SU-DHL-6 (cell line): ENCODE results near the gene MT1H.

Source experiments
- H2AFZ ChIP-seq: fragments of 200-600 bp; sonication (generic); 2 replicates; pipeline ENCODE4 v1.6.1; 2014; ENCODE audit warnings: low read depth, mild to moderate bottlenecking, moderate library complexity, mixed read lengths, antibody characterized with exemption, low read length; ENCODE audit not compliant: severe bottlenecking
- H3F3A ChIP-seq: fragments of 200-600 bp; shearing (Covaris generic); 2 replicates; pipeline ENCODE4 v1.6.0; 2016; ENCODE audit warnings: antibody characterized with exemption, mild to moderate bottlenecking; ENCODE audit not compliant: insufficient read depth
- H3K27ac ChIP-seq: fragments of 200-600 bp; sonication (generic); 2 replicates; pipeline ENCODE4 v1.5.1; 2016; ENCODE audit warnings: low read depth, mild to moderate bottlenecking, low read length, moderate library complexity, mixed read lengths
- H3K27me3 ChIP-seq: fragments of 200-600 bp; sonication (generic), shearing (Covaris generic); 2 replicates; pipeline ENCODE4 v1.6.0; 2014; ENCODE audit warnings: mild to moderate bottlenecking, low read length
- H3K36me3 ChIP-seq: fragments of 200-600 bp; sonication (generic); 2 replicates; pipeline ENCODE4 v1.6.1; 2014; ENCODE audit warnings: mild to moderate bottlenecking, low read length, mixed read lengths
- H3K4me2 ChIP-seq: fragments of 300-600, 200-600 bp; shearing (Covaris generic), sonication (generic); 2 replicates; pipeline ENCODE4 v1.6.0; 2014; ENCODE audit warnings: low read length, low read depth, mild to moderate bottlenecking; ENCODE audit not compliant: poor library complexity, severe bottlenecking
- H3K4me3 ChIP-seq: fragments of 200-600 bp; sonication (generic); 2 replicates; pipeline ENCODE4 v1.5.1; 2014; ENCODE audit warnings: antibody characterized with exemption, low read length, mild to moderate bottlenecking, mixed read lengths; ENCODE audit not compliant: insufficient read depth, poor library complexity, severe bottlenecking
- H3K79me2 ChIP-seq: fragments of 200-600 bp; sonication (generic); 2 replicates; pipeline ENCODE4 v1.6.1; 2014; ENCODE audit warnings: mild to moderate bottlenecking, low read length, moderate library complexity; ENCODE audit not compliant: insufficient read depth
- H3K9ac ChIP-seq: fragments of 200-600 bp; sonication (generic); 2 replicates; pipeline ENCODE4 v1.7.0; 2014; ENCODE audit warnings: mild to moderate bottlenecking, low read length
- H3K9me2 ChIP-seq: fragments of 200-600 bp; sonication (generic); replicated peaks from 2 replicates; pipeline ENCODE4 v1.6.1; 2014; ENCODE audit warnings: low read length; ENCODE audit not compliant: insufficient read depth
- H3K9me3 ChIP-seq: fragments of 200-600 bp; sonication (generic); 2 replicates; pipeline ENCODE4 v1.6.1; 2014; ENCODE audit warnings: low read length, mixed read lengths; ENCODE audit not compliant: insufficient read depth
- H4K20me1 ChIP-seq: fragments of 200-600 bp; sonication (generic); 2 replicates; pipeline ENCODE4 v1.6.1; 2014; ENCODE audit warnings: low read depth, mild to moderate bottlenecking, antibody characterized with exemption, low read length, moderate library complexity, mixed read lengths
- CTCF ChIP-seq: fragments of 200-600 bp; sonication (generic); IDR thresholded peaks from one replicate; pipeline ENCODE4 v1.5.1; 2017; ENCODE audit warnings: antibody characterized with exemption, mild to moderate bottlenecking, low read length, moderate library complexity; ENCODE audit not compliant: insufficient read depth, poor library complexity, severe bottlenecking
- EZH2phosphoT487 ChIP-seq: fragments of 200-600 bp; sonication (generic), shearing (Covaris generic); conservative IDR thresholded peaks from 2 replicates; pipeline ENCODE4 v1.6.1; 2018; ENCODE audit warnings: mild to moderate bottlenecking, antibody characterized with exemption, low read length, moderate library complexity, mixed read lengths

The MT1H gene

GRCh38 chr16:56634715-56635440, 34.7 kb upstream of the MT1H start:
- H3K9me2 ChIP-seq, result no peaks in the 10 kb centered on the region
- H4K20me1 ChIP-seq, result no peaks in the 10 kb centered on the region
- H3K36me3 ChIP-seq, result no peaks in the 10 kb centered on the region
- no peak overlapping the region for H3K27ac ChIP-seq
- no peaks in the 10 kb centered on the region for H3K27me3 ChIP-seq
- H3K79me2 ChIP-seq, result no peaks in the 10 kb centered on the region
- no peak overlapping the region for H2AFZ ChIP-seq
- H3K4me3 ChIP-seq, result no peak overlapping the region
- H3K4me2 ChIP-seq, result no peak overlapping the region
- H3K9me3 ChIP-seq, result no peaks in the 10 kb centered on the region
- TF ChIP-seq EZH2phosphoT487, result no peak
- TF ChIP-seq CTCF, result no peak
- no peak overlapping the region for H3K9ac ChIP-seq
- H3F3A ChIP-seq, result no peaks in the 10 kb centered on the region

GRCh38 chr16:56635441-56635967, 34.1 kb upstream of the MT1H start:
- no peak overlapping the region for H2AFZ ChIP-seq
- TF ChIP-seq CTCF, result no peak
- TF ChIP-seq EZH2phosphoT487, result no peak
- no peaks in the 10 kb centered on the region for H4K20me1 ChIP-seq
- no peaks in the 10 kb centered on the region for H3K9me2 ChIP-seq
- H3F3A ChIP-seq, result no peaks in the 10 kb centered on the region
- H3K9me3 ChIP-seq, result no peaks in the 10 kb centered on the region
- H3K4me3 ChIP-seq, result no peak overlapping the region
- no peaks in the 10 kb centered on the region for H3K36me3 ChIP-seq
- no peak overlapping the region for H3K9ac ChIP-seq
- no peaks in the 10 kb centered on the region for H3K27me3 ChIP-seq
- H3K27ac ChIP-seq, result no peak overlapping the region
- H3K79me2 ChIP-seq, result no peaks in the 10 kb centered on the region
- H3K4me2 ChIP-seq, result no peak overlapping the region

GRCh38 chr16:56636616-56637413, 32.8 kb upstream of the MT1H start:
- Histone ChIP-seq H3F3A (no peaks in the 10 kb centered on the region), H3K36me3 (no peaks in the 10 kb centered on the region), H3K9me3 (no peaks in the 10 kb centered on the region), H4K20me1 (no peaks in the 10 kb centered on the region), H3K27ac (no peak overlapping the region), H3K4me3 (no peak overlapping the region), H2AFZ (no peak overlapping the region), H3K79me2 (no peaks in the 10 kb centered on the region), H3K9ac (no peak overlapping the region), H3K9me2 (no peaks in the 10 kb centered on the region), H3K4me2 (no peak overlapping the region), H3K27me3 (no peaks in the 10 kb centered on the region)
- no peak for TF ChIP-seq EZH2phosphoT487
- TF ChIP-seq CTCF, result no peak
